ENCODE measurements around the gene FEM1C.
"Not testable (repeated sequence)": the region's sequence is repeated elsewhere in the genome, so short reads cannot be mapped to it uniquely, and the experiment has no call there.

The FEM1C gene

DNA sequence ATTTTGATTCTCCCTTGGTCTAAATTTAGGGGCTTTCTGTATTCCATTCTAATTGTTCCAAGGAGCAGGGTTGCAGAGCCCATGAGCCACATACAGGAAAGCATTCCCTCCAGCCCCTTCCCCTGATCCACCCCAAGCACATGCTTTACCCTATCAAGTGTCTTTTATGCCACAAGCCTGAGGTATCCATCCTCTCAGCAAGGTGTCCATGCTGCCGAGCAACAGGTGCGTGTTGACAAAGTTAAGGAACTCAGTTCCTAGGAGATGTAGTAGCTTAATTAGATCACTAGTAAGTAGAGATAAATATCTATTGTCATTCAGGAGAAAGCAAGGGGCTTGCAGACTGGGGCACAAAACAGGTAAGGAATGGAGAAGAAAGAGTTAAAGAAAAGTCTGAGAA, 57.8 kb downstream of the FEM1C start:
- DNase-seq (ENCODE audit: extremely low spot score, insufficient read length, low read depth) (no peak), FAIRE-seq (no peak)

DNA sequence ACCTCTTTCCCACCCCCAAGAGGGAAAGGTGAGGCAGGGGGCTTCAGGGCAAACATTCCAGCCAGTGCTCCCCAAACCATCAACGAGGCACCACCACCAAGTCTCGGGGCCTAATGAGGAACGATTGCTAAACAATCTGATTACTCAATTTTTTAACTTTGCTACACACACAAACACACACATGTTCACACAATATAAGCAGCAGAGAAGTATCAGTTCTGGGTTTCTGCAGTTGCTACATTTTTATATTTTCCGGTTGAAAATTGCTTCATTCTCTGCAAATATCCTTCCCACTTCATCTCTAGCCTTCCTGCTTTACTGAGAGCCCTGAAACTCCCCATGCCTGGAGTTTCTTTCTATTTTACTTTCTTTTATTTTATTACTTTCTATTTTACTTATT, 60.2 kb downstream of the FEM1C start:
- no peak for DNase-seq (ENCODE audit: extremely low spot score, insufficient read length, low read depth)
- FAIRE-seq: peak; percentile 66

DNA sequence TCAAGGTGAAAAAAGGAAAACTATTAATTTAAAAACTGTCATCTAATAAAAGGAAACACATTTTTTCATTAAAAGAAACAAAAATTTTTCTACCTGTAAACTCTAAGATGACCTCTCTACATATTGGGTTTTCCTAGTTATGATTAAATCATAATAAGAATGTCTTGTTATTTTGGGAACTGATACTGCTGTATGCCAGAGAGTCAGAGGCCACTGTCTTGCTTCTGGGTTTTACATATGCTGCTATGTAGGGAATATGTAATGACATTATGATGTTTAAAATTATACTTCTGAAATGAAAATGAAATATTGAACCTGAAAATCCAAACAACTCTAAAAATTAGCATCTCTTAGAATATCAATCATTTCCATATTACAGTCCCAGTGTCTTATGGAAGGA, 63.7 kb downstream of the FEM1C start:
- no peak for DNase-seq (ENCODE audit: extremely low spot score, insufficient read length, low read depth)
- no peak for FAIRE-seq

DNA sequence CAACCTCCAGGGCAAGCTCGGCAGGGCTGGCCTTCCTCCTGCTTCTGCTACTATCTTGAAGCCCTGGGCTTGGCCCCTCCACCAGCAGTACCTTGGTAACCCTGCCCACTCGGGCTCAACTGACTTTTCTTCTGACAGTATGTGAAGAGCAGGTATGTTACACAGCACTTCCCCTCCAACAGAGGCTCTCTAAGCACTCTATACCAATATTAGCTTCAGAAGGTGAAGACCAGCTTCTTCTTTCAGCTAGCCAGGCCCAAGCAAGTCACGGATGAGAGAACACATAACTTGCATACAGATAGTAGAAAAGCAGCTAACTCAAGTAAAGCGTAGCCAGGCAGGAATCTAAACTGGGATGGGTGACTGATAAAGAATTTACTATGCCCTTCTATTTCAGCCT, 64.3 kb downstream of the FEM1C start:
- DNase-seq (ENCODE audit: extremely low spot score, insufficient read length, low read depth) (no peak), FAIRE-seq (peak; percentile 70)

DNA sequence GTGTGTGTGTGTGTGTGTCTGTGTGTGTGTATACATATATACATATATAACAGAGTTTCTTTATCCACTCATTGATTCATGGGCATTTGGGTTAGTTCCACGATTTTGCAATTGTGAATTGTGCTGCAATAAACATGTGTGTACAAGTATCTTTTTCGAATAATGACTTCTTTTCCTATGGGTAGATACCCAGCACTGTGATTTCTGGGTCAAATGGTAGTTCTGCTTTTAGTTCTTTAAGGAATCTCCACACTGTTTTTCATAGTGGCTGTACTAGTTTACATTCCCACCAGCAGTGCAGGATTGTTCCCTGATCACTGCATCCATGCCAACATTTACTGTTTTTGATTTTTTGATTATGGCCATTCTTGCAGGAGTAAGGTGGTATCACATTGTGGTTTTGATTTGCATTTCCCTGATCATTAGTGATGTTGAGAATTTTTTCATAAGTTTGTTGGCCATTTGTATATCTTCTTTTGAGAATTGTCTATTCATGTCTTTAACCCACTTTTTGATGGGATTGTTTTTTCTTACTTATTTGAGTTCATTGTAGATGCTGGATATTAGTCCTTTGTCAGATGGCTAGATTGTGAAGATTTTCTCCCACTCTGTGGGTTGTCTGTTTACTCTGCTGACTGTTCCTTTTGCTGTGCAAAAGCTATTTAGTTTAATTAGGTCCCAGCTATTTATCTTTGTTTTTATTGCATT, 65.3 kb downstream of the FEM1C start:
- peak; percentile 66 for FAIRE-seq
- DNase-seq (ENCODE audit: extremely low spot score, insufficient read length, low read depth): not testable (repeated sequence)

DNA sequence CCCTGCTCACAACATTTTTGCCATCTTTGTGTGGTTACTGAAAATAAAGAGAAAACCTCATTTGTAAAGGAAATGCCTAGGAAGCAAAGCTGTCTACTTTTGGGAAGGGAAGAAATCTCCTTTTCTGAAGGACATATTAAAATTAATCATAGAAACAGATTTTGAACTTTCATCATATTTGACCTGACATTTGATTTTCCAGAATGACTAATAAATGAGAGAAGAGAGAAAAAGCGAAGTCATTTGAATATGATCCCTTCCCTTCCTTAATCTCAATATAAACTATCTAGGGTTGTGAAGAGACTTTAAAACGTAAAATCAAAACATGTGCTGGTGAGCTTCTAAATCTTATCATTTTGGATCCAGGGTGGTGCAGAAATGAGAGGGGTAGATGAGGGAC, 66.3 kb downstream of the FEM1C start:
- DNase-seq (ENCODE audit: extremely low spot score, insufficient read length, low read depth) (no peak), FAIRE-seq (no peak)

DNA sequence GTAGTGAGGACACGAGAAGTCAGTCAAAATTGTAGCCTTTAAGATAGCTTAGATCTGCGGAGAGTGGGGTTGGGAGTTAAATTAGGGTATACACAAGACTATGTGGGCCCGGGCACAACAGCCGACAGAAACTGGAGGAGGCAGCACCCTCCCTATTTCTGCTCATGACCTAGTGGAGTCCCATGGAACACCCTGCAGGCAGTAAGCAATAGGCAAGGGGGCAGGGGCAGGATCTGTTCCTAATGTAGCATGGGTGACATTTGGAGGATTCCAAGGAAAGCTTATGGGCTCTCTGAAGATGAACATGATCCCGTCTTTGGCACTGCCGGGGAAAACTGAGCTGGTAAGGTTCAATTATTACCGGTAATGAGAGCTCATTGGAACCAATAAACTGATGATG, 67.0 kb downstream of the FEM1C start:
- FAIRE-seq (no peak), DNase-seq (ENCODE audit: extremely low spot score, insufficient read length, low read depth) (no peak)

DNA sequence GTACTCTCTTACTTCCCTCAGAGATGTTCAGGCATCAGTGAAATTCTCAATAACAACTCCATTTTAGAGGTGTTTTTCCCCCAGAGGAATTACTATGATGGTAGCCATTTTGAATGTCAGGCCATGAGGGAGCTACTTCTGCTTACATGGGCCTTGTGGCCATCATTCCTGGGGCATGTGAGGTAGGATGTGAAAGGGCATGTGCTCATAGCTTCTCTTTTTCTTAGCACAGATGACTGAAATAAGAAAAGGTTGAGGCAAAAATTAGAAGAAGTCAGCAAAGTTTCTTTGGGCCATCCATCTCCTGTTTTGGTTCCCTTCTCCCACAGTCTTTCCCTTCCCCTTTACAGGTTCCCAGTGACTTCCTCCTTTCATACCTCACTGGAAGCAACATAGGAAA, 68.8 kb downstream of the FEM1C start:
- FAIRE-seq: no peak

DNA sequence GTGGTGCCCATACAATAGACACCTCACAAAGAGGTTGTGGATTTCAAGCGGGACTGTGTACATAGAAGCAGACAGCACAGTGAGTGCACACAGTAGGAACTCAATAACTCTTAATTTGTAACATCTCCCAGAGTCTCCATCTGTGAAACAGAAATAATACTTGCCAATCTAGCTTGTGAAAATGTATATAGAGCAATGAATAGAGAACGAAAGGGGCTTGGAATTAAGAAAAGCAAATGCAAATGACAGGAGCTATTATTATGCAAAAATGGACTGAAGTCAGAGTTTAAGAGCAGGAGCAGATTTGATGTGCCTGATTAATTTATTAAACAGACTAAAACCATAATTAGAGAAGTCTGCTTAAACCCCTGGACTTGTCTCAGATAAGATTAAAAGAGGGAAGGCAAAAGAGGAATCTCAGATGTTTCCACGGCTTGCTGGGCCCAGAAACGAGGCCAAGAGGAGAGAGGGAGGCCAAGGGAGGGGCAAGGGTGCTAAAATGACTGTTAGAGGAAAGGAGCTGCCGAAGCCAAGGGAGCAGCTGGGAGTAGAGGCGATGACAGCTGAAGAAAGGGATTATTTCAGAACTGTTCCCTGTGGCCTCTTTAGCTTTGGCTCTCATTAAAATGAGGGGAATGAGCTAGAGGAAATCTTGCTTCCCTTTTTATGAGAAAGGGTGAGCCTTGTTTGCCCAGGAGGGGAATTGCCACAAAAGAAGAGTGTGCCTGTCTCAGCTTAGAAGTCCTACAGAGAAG, 72.1 kb downstream of the FEM1C start:
- DNase-seq (ENCODE audit: extremely low spot score, insufficient read length, low read depth): no peak
- FAIRE-seq: no peak

More for the DNA sequence above, 68.8 kb downstream of the FEM1C start:
- DNase-seq (ENCODE audit: extremely low spot score, insufficient read length, low read depth): no peak

DNA sequence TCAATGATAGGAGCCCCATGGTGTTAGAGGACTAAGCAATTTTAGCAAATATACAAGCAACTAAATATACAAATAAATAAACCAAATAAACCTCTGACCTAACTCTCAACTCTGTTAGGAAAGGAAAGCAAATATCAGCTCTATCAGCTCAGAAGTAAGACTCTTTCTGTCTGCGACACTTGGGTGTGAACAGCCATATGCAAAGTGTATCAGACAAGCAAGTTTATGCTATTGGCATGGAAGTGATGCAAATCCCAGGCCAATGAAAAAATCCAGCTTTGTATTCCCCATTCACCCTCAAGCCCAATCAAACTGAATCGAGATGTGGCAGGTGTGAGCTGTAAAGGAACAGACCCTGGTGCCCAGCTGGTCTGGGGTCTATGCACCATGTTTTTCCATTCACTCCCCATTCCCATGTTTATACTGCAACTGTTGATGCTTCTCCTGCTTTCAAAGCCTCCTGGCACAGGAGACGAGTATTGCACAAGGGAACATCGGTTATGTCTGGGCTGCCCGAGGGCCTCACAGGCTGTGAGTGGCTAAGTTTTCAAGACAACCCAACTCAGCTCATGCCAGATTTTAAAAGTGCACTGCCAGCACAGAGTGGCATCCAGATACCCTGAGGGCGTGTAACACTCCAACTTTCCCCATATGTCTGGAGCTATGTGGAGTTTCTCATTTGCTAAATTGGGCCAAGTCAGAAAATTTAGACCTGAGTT, 73.1 kb downstream of the FEM1C start:
- DNase-seq (ENCODE audit: extremely low spot score, insufficient read length, low read depth) (no peak), FAIRE-seq (no peak)

DNA sequence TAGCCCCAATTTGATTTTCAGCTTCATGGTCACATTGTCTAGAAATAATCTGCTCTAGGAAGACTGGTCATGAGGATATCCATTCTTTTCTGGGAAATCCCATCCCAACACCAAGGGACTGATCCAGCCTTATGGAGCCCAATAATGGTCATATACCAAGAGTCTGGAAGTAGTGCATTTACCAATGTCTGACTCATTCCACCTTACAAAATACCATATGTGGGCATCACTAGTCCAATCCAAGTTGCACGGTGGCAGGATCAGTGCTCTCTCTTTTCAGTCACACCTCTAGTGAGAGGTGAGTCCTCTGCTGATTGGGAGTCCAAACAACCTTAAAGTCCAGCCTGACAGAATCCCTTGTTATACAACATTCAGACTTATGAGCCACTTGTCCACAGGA, 73.7 kb downstream of the FEM1C start:
- no peak for FAIRE-seq

More for the DNA sequence above, 73.7 kb downstream of the FEM1C start:
- no peak for DNase-seq (ENCODE audit: extremely low spot score, insufficient read length, low read depth)

Data from GM18507 (cell line).